ENCODE results near the gene ADAM22. TPM values are rescaled to one million over a fixed set of nuclear protein-coding genes. Genes with fewer than 3 reads are reported as not detected.
A peak's percentile ranks its signal among the peaks of the same experiment; 100 is the strongest.

The ADAM22 gene
- total and polyA plus RNA-seq, 12 donors, result 2.3 to 35.0 (median 17.0) TPM

DNA sequence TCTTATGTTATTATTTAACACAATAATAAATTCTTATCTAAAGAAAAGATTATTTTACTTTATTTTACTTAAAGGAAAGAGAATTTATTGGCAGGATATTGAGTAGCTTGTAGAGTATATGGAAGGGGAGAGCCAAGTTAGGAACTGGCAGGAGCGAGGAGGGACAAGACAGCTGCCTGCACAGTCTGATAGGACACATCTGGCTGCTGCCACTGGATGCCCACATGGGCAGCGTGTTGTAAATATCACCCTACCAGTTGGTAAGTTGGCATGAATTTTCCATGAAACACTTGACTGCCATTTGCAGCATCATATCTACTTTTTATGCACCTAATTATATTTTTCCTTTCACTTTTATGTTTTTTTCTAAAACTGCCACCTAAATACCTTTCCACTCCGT lies 266.2 kb downstream of the ADAM22 start:
- Histone ChIP-seq H3K4me1 (replicated peaks in 1 of 2) (peaks cover 0 to 14% of the 10 kb centered on the region in 2 donors), H3K9me3 (replicated peaks in 1 of 3) (no peaks in the 10 kb centered on the region), H3K4me3 (no peak overlapping the region), H3K36me3 (replicated peaks in 1 of 2) (peaks cover 0 to 18% of the 10 kb centered on the region in 2 donors), H3K27me3 (no peaks in the 10 kb centered on the region), H3K27ac (no peak overlapping the region)
- intact Hi-C loops (cut with DNase I), result no loop called here
- TF ChIP-seq CTCF (IDR thresholded peaks at IDR 0.05) (no peak), POLR2A (IDR thresholded peaks at IDR 0.05) (no peak)
- WGBS, 4 donors, result 89 to 95% (median 93%) methylated on average over 3 of the region's 3 CpGs
- no peak for DNase-seq

GRCh38 chr7:88200789-88201188 lies 266.7 kb downstream of the ADAM22 start:
- H3K4me3 ChIP-seq, result no peak overlapping the region
- peaks cover 0 to 14% of the 10 kb centered on the region in 2 donors for H3K4me1 ChIP-seq (replicated peaks in 1 of 2)
- intact Hi-C loops (cut with DNase I), result no loop called here
- no peaks in the 10 kb centered on the region for H3K27me3 ChIP-seq
- TF ChIP-seq POLR2A (IDR thresholded peaks at IDR 0.05), result no peak
- TF ChIP-seq CTCF (IDR thresholded peaks at IDR 0.05), result no peak
- DNase-seq, result no peak
- H3K9me3 ChIP-seq (replicated peaks in 1 of 3), result no peaks in the 10 kb centered on the region
- WGBS, 4 donors, result 80 to 86% (median 82%) methylated on average over 4 of the region's 4 CpGs
- no peak overlapping the region for H3K27ac ChIP-seq
- peaks cover 0 to 23% of the 10 kb centered on the region in 2 donors for H3K36me3 ChIP-seq (replicated peaks in 1 of 2)

DNA sequence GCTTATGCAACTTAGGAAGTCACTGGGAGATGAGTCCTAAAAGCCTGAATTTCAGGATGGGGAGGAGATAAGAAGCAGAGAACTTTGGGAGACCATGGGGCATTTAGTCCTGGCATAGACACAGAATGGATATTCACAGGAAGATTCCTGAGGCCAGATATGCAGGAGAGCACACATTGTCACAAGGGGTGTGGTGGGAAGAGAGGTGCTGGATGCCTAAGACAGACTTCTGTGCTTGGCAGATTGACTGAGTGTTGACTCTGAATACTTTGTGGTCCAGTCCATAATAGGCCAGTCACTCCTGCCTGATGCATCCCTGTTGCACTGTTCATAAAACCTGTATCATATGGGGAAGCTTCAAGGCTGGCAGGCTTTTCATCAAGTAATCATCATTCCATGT lies 267.3 kb downstream of the ADAM22 start:
- TF ChIP-seq CTCF (IDR thresholded peaks at IDR 0.05), result no peak
- TF ChIP-seq POLR2A (IDR thresholded peaks at IDR 0.05), result no peak
- no peaks in the 10 kb centered on the region for H3K27me3 ChIP-seq
- H3K36me3 ChIP-seq (replicated peaks in 1 of 2), result peaks cover 0 to 28% of the 10 kb centered on the region in 2 donors

DNA sequence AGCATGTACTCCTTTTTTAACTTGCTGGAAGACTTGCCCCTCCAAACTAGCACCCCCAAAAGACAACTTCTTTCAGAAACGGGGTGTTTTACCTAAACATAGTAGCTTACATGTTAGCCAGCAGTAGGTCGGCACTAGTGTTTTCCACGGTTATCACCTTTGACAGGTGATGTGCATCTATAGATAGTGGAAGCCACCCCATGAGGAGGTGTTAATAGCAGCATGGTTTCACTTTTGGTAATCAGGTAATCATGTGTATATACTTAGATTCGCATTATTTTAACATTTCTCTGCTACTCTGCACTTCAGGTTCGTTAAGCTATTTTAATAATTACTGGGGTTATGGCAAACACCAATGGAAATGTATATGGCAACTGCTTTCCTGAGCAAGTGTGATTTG lies 268.2 kb downstream of the ADAM22 start:
- H3K36me3 ChIP-seq (replicated peaks in 1 of 2), result peaks cover 0 to 37% of the 10 kb centered on the region in 2 donors
- TF ChIP-seq CTCF (IDR thresholded peaks at IDR 0.05), result no peak
- TF ChIP-seq POLR2A (IDR thresholded peaks at IDR 0.05), result no peak

More for the DNA sequence above, 267.3 kb downstream of the ADAM22 start:
- Histone ChIP-seq H3K4me3 (no peak overlapping the region), H3K4me1 (replicated peaks in 1 of 2) (peaks cover 0 to 14% of the 10 kb centered on the region in 2 donors), H3K9me3 (replicated peaks in 1 of 3) (no peaks in the 10 kb centered on the region), H3K27ac (peak overlapping the region in 2 of 5 donors; percentile 24 to 74)
- intact Hi-C loops (cut with DNase I), result no loop called here
- DNase-seq, result no peak

More for the DNA sequence above, 268.2 kb downstream of the ADAM22 start:
- DNase-seq, result no peak
- no peaks in the 10 kb centered on the region for H3K27me3 ChIP-seq
- peak overlapping the region in 3 of 5 donors; percentile 10 to 74 (median 54) for H3K27ac ChIP-seq
- H3K9me3 ChIP-seq (replicated peaks in 1 of 3), result no peaks in the 10 kb centered on the region
- intact Hi-C loops (cut with DNase I), result no loop called here
- WGBS, 4 donors, result 63 to 81% (median 71%) methylated on average over 5 of the region's 5 CpGs
- H3K4me1 ChIP-seq (replicated peaks in 1 of 2), result peaks cover 0 to 14% of the 10 kb centered on the region in 2 donors
- H3K4me3 ChIP-seq, result no peak overlapping the region
